ENCODE data around the gene CXCR5. TPM values are rescaled to one million over a fixed set of nuclear protein-coding genes. Genes with fewer than 3 reads are reported as not detected.

Gene CXCR5
- total RNA-seq, 1 donor from 2014 or later: under 0.01 TPM

DNA sequence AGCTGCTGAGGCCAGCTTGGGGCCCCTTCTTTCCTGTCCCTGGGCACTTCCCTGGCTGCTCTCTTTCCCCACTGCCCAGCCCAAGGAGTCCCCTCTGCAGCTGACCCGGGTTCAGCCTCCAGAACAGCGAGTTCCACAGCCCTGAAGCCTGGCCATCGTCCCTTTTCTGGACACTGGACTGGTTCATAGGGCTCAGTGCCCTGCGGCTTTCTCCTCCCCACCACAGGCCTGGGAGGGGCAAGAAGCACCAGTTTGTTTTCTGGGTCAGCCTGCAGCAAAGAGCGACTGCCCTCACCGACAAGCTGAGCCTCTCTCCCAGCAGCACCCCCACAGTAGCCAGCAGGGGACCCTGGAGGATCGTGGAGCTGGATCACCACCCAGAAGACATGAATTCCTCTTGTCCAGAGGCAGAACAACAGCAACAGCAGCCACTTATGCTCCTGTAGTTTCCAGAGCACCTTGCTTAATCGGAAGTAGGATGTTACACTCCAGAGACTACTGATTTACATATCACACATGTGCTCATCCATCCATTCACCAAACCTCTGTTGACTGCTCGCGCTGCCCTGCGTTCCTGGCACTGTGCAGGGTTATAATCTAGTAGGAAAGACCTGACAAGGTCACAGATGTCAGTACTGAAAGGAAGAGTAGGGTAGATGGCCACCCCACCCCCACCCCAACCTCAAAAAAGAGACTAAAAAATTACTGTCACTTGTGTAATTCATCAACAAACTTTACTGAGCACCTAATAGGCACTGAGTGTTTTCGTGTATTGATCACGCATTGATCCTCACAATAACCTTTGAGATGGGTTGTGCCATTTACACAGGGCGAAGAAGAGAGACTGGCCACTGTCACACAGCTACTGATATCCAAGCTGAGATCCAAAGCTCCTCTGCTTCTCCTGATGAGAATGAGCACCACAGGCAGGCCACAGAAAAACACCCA lies 13.0 kb upstream of the CXCR5 start:
- H3K4me3 ChIP-seq (ENCODE audit: low read depth, low read length): no peak overlapping the region
- H3K36me3 ChIP-seq (ENCODE audit: control insufficient read depth, insufficient read depth, low read length): no peaks in the 10 kb centered on the region
- H3K27me3 ChIP-seq (ENCODE audit: control insufficient read depth, insufficient read depth, low read length): no peaks in the 10 kb centered on the region
- TF ChIP-seq, protein P1, sequence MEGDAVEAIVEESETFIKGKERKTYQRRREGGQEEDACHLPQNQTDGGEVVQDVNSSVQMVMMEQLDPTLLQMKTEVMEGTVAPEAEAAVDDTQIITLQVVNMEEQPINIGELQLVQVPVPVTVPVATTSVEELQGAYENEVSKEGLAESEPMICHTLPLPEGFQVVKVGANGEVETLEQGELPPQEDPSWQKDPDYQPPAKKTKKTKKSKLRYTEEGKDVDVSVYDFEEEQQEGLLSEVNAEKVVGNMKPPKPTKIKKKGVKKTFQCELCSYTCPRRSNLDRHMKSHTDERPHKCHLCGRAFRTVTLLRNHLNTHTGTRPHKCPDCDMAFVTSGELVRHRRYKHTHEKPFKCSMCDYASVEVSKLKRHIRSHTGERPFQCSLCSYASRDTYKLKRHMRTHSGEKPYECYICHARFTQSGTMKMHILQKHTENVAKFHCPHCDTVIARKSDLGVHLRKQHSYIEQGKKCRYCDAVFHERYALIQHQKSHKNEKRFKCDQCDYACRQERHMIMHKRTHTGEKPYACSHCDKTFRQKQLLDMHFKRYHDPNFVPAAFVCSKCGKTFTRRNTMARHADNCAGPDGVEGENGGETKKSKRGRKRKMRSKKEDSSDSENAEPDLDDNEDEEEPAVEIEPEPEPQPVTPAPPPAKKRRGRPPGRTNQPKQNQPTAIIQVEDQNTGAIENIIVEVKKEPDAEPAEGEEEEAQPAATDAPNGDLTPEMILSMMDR (IDR thresholded peaks at IDR 0.05; ENCODE audit: insufficient read depth, low read length, poor library complexity, severe bottlenecking): peak; percentile 38
- peak; percentile 44 for DNase-seq (ENCODE audit: low read depth)

DNA sequence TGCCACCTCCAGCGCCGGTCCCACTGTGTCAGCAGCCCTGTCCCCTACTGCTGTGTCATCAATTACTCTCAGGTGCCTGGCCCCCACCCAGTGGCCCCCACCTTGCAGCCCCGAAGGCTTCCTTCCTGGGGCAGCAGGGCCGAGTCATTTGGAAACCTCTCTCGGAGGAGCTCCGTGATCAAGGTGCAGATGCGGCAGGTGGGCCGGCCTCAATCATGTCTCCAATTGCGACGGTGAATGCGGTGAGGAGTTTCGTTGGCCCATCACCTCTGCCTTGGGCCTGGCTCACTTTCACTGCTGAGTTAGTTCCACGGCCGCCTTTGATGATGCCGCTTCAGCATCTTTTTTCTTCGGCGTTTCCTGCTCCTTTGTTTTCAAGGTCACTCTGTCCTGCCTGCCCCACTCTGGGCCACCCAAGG lies 11.3 kb upstream of the CXCR5 start:
- TF ChIP-seq, protein P1 (IDR thresholded peaks at IDR 0.05; ENCODE audit: insufficient read depth, low read length, poor library complexity, severe bottlenecking): no peak
- H3K4me3 ChIP-seq (ENCODE audit: low read depth, low read length): no peak overlapping the region
- no peaks in the 10 kb centered on the region for H3K27me3 ChIP-seq (ENCODE audit: control insufficient read depth, insufficient read depth, low read length)
- no peaks in the 10 kb centered on the region for H3K36me3 ChIP-seq (ENCODE audit: control insufficient read depth, insufficient read depth, low read length)
- no peak for DNase-seq (ENCODE audit: low read depth)

DNA sequence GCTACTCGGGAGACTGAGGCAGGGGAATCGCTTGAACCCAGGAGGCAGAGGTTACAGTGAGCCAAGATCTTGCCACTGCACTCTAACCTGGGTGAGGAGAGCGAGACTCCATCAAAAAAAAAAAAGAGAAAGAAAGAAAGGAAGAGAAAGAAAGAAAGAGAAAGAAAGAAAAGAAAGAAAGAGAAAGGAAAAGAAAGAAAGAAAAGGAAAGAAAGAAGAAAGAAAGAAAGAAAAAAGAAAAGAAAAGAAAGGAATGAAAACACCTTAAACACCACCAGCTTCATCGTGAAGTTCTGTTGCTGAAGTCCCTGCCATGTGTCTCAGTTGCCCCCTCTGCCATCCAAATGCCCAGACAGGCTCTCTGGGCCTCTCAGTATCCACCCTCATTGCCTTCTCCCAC lies 9.9 kb upstream of the CXCR5 start:
- Histone ChIP-seq H3K4me3 (ENCODE audit: low read depth, low read length) (no peak overlapping the region), H3K36me3 (ENCODE audit: control insufficient read depth, insufficient read depth, low read length) (no peaks in the 10 kb centered on the region), H3K27me3 (ENCODE audit: control insufficient read depth, insufficient read depth, low read length) (no peaks in the 10 kb centered on the region)
- DNase-seq (ENCODE audit: low read depth): no peak
- TF ChIP-seq, protein P1 (IDR thresholded peaks at IDR 0.05; ENCODE audit: insufficient read depth, low read length, poor library complexity, severe bottlenecking): no peak

DNA sequence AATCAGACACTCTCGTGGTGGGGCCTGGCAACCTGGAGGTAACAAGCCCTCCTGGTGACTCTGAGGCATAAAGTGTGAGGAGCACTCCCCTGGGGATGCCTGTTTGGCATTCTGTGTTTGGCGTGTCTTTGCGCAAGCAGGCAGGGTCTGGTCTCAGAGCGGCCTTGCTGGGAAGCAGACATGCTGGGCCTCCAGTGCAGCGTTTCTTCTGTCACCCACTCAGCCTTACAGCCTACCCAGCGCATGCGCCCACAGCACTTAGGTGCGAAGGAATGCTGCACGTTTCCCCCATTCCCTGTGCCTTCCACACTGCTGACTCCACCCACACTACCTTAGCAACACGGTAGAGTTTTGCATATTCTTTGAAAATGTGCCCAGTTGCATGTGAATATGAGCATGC lies 7.4 kb upstream of the CXCR5 start:
- TF ChIP-seq, protein P1 (IDR thresholded peaks at IDR 0.05; ENCODE audit: insufficient read depth, low read length, poor library complexity, severe bottlenecking): no peak
- DNase-seq (ENCODE audit: low read depth): no peak
- Histone ChIP-seq H3K36me3 (ENCODE audit: control insufficient read depth, insufficient read depth, low read length) (no peaks in the 10 kb centered on the region), H3K4me3 (ENCODE audit: low read depth, low read length) (no peak overlapping the region), H3K27me3 (ENCODE audit: control insufficient read depth, insufficient read depth, low read length) (no peaks in the 10 kb centered on the region)

DNA sequence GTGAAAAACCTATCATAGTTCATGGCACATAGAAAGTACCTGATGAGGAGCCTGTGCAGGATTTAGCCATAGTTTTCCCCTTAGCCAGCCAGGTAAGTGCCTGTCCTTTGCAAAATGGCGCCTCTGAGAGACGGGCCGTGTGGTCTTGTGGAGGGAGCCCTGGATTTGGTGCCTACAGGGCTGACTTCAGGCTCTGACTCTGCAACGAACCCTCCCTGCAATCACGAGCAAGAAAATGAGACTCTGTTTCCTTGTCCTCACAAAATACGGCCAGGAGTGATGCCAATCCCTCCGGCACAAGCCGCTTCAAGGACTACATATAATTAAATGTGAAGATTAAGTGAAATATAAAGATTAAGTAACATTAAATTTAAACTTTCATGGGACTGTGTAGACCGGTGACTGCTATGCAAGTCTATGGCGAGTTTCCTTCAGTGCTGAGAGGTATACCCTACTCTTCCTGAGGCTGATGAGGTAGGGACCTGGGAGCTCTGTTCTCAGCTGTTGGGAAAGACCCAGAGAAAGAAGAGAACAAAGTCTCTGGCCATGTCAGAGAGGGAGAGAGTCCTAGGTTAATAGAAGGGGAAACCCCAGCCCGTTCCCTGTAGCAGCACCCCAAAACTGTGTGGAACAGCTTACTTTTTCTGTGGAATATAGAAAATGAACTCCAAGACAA lies 6.1 kb upstream of the CXCR5 start:
- no peak overlapping the region for H3K4me3 ChIP-seq (ENCODE audit: low read depth, low read length)
- TF ChIP-seq, protein P1 (IDR thresholded peaks at IDR 0.05; ENCODE audit: insufficient read depth, low read length, poor library complexity, severe bottlenecking): no peak
- DNase-seq (ENCODE audit: low read depth): no peak
- H3K27me3 ChIP-seq (ENCODE audit: control insufficient read depth, insufficient read depth, low read length): no peaks in the 10 kb centered on the region
- H3K36me3 ChIP-seq (ENCODE audit: control insufficient read depth, insufficient read depth, low read length): no peaks in the 10 kb centered on the region

Measured in kidney epithelial cell (primary cell).